Stimulated activated CD8-positive, alpha-beta memory T cell treated with anti-CD3 and anti-CD28 coated beads, Interleukin-12 subunit alpha, Interleukin-12 subunit beta, amount 100 ng/mL, for 24 hours (primary cell): ENCODE results near the gene EIF2B4.
A peak's percentile ranks its signal among the peaks of the same experiment; 100 is the strongest.
"Not testable (repeated sequence)": the region's sequence is repeated elsewhere in the genome, so short reads cannot be mapped to it uniquely, and the experiment has no call there.

Experiments used
- DNase-seq: peaks from one replicate; pipeline ENCODE4 v3.0.0-alpha.2; 2020; ENCODE audit errors: extremely low read depth

EIF2B4 gene

DNA sequence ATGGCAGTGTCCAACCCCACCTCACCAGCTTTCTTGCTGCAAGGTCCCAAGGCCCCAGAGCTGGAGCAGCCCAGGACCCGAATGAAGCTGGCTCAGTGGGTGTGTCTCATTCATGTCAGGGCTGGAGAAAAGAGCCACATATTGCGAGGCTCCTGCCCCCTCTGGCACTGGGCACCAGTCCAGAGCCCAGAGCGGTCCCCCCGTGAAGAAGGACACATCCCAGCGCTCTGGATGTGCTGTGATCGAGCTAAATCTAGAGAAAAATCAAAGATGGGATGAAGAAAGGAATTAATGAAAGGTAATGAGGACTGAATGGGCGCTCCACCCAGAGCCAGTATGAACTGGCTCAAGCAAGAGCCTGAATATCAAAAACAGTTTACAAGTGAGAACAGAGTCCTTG is 34.0 kb downstream of the EIF2B4 start:
- DNase-seq, result no peak

DNA sequence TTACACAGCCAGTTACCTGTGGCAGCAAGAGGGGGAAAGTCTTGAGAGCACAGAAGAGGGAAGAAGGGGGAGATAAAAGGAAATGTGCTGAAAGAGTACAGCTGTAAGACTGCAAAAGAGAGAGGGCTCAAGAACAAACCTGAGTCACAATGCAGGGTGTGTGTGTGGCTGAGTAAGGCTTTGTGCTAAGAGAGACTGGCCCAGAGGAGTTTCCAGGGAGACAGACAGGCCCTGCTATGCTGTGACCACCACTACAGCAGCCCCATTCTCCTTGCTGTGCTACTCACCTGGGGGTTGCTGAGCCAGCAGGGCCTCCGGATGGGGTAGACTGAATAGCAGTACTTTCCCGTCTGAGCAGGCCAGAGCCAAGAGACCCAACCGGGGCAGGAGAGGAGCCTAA is 34.8 kb downstream of the EIF2B4 start:
- no peak for DNase-seq

DNA sequence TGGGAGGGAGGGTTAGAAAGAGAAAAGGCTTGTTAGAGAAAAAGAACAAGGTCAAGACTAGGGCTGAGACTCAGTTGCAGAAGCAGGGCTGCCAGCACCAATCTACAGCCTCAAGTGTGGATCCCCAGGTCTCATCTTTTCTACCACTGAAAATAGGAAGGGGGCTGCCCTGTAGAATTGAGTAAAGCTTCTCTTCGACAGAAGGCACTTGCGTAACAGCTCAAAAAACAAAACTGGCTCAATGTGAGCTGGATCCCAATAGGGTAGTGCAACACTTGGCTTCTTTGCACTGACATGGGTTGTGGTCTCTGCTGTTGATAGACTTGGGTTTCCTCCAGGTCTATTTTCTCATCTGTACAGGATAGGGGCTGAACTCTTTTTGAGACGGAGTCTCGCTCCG is 45.4 kb downstream of the EIF2B4 start:
- DNase-seq, result no peak

DNA sequence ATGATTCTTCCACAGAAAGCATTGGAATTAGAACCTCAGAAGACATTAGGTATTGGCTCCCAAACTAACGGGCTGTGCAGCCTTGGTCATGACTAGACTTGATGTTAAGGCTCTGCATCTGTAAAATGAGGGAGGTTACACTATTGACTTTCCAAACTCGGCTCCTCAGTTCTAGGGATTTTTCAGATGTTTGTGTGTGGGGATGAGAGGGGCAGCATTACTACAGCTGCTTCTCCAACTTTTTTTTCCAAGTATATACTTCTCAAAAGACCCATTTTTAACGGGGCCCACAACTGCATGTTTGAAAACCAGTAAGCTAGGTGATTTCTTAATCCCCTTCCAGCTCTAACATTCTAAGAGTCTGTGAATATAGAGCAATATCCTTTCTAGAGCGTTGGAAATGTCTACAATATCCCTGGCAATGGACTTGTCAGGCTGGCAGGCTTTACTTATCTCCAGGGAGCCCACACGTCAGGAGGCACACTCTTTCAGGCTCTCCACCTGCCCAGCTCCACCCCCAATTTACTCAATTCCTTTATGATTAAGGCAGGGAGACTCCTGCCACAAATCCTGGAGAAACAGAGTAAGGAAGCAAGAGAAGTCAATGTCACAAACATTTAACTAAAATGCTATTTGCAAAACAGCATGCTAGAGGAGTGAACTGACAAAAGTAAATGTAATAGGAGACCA is 46.4 kb downstream of the EIF2B4 start:
- no peak for DNase-seq

DNA sequence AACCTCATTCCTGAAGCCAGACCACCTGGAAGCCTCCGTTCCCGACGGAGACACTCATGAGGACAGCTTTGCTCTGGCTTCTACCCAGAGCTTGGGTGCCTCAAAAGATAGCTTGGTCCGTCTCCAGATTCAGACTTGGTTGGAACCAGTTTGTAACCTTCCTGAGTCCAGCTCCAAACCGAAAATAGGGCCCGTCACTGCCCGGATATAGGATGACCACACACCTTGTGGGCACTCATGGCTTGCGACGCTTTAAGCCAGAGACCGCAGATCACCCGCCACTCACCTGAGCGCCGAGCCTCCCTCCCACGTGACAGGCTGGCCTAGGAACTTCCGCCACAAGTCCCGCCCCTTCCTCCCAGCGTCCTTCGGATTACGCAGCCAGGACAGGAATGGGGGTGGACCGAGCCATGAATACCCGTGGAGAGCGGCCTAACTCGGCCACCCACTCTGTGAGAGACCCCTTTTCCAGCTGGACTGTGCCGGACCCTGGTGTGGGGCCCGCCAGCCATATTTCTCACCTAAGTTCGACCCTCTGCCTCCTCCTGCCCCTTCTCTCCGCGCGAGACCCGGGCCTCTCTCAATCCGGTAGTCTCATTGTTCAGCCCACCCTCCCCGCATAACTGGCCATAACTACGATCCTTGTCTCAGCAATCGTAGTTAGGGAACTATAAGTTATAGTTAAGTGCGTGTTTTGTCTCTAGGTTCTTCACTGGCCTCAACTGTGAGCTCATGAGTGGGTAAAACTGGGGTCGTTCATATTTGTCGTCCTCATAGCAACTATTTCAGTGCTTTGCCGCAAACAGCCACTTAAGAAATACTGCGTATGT is 47.2 kb downstream of the EIF2B4 start, which contains the start of gene MPV17:
Gene MPV17, minus strand, starts transcription at position 332 of the 830 bp plus-strand sequence. CDS start 580 bp downstream, outside the sequence.
- peak; percentile 81 for DNase-seq

DNA sequence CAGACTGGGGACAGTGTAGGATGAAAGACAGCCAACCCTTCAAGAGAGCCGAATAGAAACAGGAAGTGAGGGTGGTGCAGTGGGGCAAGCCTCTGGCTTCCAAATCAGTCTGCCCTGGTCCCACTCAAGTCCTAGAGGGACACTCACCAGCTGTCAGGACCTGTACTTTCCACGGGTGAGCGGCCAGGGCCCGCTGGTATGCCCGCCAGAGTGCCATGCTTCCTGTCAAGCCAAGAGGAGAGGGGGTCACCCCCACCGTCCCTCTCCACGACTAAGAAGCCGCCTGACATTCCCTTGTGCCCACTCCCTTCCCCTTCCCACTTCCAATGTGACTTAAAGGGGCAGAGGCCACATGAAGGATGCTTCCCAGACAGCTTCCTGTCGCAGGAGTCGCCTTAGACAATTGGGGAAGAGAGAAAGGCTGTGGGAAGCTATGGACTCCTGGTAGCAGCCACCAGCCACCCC is 47.8 kb downstream of the EIF2B4 start:
- DNase-seq, result no peak

DNA sequence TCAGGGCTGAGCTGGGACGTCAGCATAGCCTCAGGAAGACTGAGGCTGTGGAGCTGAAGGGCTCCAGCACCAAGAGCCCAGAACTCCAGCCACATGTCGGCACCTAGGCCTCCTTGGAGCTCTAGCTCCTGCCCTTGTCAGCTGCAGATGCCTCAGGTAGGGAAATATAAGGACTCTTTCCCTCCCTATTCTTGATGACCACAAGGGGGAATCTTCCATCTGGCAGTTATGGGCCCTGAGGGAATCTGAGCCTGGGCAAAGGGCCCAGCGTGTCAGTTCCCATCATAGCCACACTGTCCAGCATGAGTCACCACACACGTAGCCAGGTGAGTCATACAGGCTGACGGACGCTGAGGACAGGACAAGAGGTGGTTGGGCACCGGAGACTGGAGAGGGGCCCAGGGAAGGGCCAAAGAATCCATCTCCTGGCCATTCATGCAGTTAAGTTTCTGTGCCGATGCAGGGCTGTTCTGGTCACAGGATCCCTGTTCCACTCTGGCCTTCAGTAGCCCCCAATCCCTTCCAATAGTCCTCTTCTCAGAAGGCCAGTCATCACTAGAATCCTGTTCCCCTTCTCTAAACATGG is 49.1 kb downstream of the EIF2B4 start:
- DNase-seq, result no peak

DNA sequence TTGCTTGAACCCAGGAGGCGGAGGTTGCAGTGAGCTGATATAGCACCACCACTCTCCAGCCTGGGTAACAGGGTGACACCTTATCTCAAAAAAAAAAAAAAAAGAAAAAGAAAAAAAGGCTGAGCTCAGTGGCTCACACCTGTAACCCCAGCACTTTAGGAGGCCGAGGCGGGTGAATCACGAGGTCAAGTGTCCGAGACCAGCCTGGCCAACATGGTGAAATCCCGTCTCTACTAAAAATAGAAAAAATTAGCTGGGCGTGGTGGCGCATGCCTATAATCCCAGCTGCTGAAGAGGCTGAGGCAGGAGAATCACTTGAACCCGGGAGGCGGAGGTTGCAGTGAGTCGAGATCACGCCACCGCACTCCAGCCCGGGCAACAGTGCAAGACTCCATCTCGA is 50.3 kb downstream of the EIF2B4 start:
- DNase-seq, result not testable (repeated sequence)

DNA sequence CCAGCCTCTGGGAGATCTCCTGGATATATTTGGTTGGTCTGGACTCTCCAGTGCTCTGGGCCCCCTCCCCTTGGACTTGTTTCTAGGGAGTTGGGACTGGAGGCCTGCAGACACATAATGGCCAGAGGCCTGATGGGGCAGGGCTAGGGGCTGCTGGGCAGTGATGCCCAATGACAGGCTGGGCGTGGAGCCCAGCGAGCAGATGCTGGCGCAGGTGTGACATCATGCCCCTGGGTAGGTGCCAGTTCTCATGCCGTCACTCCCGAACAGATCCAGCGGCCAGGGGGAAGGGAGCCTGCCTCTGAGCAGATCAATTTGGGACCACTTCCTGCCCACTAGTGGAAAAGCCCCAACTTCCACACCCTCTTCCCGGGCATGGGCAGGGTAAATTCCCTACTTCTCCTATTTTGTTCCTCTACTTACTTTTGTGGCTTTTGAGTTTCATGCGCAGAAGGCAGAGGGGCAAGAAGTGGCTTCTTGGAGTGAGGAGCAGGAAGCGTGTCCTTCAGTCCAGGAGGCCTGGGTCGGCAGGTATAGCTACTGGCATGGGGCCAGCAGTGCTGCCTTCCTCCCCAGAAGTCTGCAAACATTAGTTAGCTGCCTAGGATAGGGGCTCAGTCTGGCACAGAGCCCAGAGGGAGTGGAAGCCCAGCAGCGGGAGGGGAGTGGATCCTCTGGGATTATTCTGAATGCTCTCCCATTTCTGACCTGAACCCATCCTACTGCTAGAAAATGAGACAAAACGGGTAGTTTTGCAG is 53.3 kb downstream of the EIF2B4 start:
- no peak for DNase-seq

DNA sequence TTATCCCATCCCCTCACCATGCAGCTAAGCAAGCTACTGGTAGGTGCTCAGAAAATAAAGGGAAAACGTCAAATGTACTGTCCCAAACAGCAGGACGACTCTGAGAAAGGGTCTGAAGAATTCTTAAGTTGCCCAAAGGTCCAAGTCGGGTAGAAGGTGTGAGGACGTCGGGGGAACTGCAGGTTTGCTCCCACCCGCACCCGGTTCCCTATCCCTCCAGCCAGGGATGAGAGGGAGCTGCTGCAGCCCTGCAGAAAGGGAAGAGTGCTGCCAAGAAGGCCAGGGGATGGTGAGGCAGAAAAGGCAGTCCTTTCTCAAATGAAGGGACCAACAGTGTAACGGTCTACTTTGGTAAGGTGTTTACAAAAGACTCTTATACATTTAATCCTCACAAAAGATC is 55.0 kb downstream of the EIF2B4 start:
- no peak for DNase-seq

DNA sequence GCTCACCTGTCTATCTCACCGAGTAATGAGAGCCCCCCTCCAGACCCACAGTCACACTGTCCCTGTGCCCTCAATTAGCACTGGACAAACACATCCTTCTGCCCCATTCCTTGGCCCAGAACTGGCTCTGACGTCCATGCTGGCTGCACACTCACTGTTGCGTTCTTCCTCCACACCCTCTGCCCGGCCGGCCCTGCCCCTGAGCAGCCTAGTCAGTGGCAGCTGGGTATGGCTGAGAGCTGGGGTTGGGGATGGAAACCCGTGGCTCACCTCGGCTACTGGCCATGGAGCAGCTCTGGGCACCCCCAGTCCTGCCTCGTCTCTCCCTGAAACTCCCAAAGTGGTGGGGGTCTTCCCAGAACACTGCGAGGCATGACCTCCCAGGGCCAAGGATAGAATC is 55.4 kb downstream of the EIF2B4 start:
- no peak for DNase-seq
